NCI-H345 (cell line): ENCODE measurements around the gene XPA.
A peak's percentile ranks its signal among the peaks of the same experiment; 100 is the strongest.

Experiments
- DNase-seq: peaks from one replicate; lab custom pipeline; 2025; lab: John Stamatoyannopoulos, UW

The XPA gene

GRCh38 chr9:97651646-97652045, 45.5 kb downstream of the XPA start:
- DNase-seq: no peak

- no peak for DNase-seq
Observed at GRCh38 chr9:97647996-97648395, 49.1 kb downstream of the XPA start.

- no peak for DNase-seq
Observed at GRCh38 chr9:97645720-97646119, 51.4 kb downstream of the XPA start.

- peak; percentile 70 for DNase-seq
Observed at GRCh38 chr9:97640325-97640724, 56.8 kb downstream of the XPA start.

GRCh38 chr9:97638666-97639065, 58.5 kb downstream of the XPA start:
- no peak for DNase-seq

GRCh38 chr9:97636903-97637302, 60.2 kb downstream of the XPA start:
- DNase-seq: no peak

- DNase-seq: no peak
Observed at GRCh38 chr9:97635026-97635425, 62.1 kb downstream of the XPA start.

- no peak for DNase-seq
Observed at GRCh38 chr9:97633859-97634490, 63.2 kb downstream of the XPA start.

- peak; percentile 98 for DNase-seq
Observed at GRCh38 chr9:97632985-97633858, 63.9 kb downstream of the XPA start, which contains the start of the genes NCBP1 and TSTD2. Gene NCBP1 (plus strand): TSS chr9:97633821. CDS start chr9:97633882, 61 bp downstream. Gene TSTD2 (minus strand): TSS chr9:97633368. CDS start chr9:97627562, 5,806 bp downstream.

GRCh38 chr9:97632248-97632984, 64.7 kb downstream of the XPA start:
- peak; percentile 65 for DNase-seq

- DNase-seq: no peak
Observed at GRCh38 chr9:97630591-97630990, 66.5 kb downstream of the XPA start.

- DNase-seq: no peak
Observed at GRCh38 chr9:97629156-97629555, 68.0 kb downstream of the XPA start.

GRCh38 chr9:97628668-97629067, 68.5 kb downstream of the XPA start:
- peak; percentile 26 for DNase-seq

GRCh38 chr9:97627624-97628023, 69.5 kb downstream of the XPA start:
- no peak for DNase-seq

GRCh38 chr9:97625620-97626019, 71.5 kb downstream of the XPA start:
- no peak for DNase-seq
